ENCODE measurements around the gene GASK1B.

GRCh38 chr4:158176776-158177175, 4.0 kb upstream of the GASK1B start:
- TF ChIP-seq CTCF (conservative IDR thresholded peaks at IDR 0.05; ENCODE audit: low read length) (no peak), EZH2phosphoT487 (IDR thresholded peaks at IDR 0.05; ENCODE audit: borderline replicate concordance, low read depth, low read length) (no peak)
